EL (cell line): ENCODE measurements around the gene FRG1.
"Not testable (repeated sequence)": the region's sequence is repeated elsewhere in the genome, so short reads cannot be mapped to it uniquely, and the experiment has no call there.

ENCODE experiments used
- DNase-seq: peaks from one replicate; pipeline ENCODE4 v3.0.0-alpha.2; 2016

The FRG1 gene

DNA sequence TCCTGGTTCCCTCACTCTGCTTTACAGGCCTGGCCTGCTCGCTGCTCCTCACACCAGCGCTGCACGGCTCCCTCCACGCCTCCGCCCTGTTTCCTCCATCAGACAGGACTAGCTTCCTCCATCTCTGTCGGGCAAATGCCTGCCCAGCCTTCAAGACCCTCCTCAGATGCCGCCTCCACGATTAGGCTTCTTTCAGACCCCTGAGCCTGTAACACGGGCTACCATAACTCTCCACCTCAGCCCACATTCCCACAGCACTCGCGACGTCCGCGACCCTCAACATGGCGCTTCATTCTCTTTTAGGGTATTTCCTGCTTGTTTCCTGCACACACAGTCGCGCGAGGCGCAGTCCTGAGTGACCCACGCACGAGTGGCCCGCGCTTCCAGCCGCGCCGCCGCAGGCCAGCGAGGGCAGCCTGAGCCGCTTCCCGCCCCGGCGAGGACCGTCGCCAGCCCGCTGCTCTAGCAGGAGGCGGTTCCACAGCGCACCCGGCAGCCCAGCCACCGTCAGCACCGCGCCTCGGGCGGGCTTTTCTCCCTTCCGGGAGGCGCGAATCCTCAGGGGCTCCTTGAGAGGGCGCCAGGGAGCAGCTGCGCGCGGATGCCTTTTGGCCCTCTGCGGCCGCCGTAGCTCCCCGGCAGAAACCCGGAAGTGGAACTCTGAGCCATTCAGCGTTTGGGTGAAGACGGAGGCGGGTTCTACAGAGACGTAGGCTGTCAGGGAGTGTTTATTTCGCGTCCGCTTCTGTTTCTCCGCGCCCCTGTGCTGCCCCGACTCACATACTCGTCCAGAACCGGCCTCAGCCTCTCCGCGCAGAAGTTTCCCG, at the start of gene FRG1:
TSS of gene FRG1 (plus strand) at position 695 of the 827 bp plus-strand sequence. CDS start 138 bp downstream, outside the sequence.
- DNase-seq: peak; percentile 90

DNA sequence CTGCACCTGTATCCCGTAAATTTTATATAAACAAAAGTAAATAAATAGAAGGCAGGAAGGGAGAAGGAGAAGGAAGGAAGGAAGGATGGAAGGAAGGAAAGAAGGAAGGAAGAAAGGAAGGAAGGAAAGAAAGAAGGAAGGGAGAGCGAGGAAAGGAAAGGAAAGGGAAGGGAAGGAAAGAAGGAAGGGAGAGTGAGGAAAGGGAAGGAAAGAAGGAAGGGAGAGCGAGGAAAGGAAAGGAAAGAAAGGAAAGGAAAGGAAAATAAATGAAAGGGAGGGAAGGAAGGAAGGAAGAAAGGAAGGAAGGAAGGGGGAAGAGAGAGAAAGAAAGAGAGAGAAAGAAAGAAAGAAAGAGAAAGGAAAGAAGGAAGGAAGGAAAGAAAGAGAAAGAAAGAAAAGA, 43.0 kb upstream of the FRG1 start:
- DNase-seq: no peak

DNA sequence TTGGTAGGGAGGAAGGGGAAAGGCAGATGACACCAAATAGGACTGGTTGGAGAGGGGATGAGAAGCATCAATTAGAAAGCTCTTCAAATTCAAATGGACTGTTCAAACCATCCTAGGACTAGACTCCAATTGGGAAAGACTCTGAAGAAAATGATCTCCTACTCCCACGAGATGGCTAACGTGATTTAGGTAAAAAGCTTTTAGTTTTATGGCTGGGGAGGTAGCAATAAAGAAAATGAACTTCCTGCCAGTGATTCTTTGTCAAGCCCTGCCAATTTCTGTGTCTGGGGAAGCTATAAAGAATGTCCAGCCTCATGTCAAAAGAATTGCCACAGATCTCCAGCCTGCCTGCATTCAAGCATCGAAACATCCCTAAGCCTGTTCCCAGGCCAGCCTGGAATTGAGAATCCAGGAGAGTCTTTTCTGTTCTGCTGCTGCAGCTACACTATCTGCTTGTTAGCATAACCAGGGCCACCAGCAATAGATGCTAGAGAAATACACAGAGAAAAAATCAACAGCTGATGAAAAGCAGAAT, 41.1 kb upstream of the FRG1 start:
- not testable (repeated sequence) for DNase-seq

DNA sequence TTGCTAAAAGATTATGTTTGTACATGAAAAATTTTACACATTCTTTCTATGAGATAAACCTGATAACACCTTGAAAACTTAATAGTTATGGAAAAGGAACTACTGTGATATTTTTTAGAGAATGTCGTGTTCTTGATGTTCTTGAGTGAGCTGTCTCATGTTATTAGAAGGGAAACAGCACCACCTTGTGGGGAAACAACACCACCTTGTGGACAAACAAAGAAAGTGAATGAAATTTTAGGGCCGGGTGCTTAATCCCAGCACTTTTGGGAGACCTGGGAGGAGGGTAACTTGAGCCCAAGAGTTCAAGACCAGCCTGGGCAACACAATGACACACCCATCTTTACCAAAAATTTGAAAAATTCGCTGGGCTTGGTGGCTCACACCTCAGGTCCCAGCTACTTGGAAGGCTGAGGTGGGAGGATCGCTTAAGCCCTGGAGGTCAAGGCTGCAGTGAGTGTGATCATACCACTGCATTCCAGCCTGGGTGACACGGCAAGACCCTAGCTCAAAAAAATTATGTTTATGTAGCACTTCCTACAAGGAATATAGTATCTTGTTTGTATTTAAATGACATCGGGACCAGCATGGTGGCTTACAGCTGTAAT, 36.1 kb upstream of the FRG1 start:
- peak; percentile 64 for DNase-seq

DNA sequence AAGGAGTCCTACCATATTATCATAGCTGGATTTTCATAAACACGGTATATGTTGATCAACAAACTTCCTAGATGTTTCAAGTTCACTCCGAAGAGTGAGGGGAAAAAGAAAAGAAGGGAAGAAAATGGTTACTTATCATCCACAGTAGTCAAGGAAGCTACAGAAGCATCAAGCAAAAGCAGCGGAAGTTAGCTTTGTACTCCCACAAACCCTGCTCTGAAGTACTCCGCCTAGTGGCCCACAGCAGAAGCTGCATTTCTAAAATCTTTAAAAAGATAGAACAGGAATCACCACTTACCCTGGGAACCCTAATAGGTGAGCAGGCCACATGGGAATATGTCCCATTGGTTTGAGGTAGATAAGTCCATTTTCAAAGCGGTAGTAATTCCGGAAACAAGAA, 28.5 kb upstream of the FRG1 start:
- no peak for DNase-seq

DNA sequence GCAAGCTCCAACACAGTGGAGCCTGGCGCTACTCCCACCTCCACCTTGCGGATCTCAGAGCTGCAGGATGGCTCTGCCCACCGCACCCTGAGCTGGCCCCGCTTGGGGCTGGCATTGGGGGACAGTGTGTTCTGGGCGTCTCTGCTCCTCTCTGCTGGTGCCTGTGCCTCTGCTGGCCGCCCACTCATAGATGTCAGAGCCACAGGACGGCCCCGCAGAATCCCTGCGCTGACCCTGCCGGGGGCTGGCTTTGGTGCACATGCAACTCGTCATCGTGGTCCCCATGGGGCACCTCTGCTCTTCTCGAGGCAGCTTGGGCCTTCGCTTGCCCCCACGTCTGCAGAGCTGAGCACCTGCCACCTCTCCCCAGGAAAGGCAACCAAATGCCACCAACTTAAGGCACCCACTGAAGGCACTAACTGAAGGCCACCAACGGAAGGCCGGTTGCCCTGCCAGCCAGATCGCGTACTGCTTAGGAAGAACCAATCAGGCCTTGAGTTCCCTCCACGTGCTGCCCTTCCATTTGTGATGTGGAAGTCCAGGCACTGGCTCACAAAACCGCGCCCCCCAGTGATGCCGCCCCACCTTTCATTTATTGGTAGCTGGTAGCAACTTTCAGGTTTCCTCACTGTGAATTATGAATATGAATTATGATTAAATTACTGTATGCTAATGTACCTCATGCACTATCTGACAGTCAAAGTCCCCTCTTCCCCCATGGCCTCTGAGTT, 23.3 kb upstream of the FRG1 start:
- no peak for DNase-seq

DNA sequence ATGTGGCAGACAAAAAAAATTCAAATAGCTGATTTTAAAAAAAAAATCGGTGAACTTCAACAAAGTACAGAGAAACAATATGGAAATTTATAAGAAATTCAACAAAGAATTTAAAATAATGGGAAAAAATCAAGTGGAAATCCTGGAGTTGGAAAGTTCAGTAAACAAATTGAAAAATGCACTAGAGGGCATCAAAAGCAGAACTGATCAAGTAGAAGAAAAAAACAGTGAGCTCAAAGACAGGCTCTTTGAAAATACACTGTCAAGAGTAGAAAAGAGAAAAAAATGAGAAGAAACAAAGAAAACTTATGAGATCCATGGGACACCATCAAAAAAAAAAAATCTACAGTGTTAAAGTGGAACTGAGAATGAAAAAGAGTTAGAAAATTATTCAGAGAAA, 19.6 kb upstream of the FRG1 start:
- DNase-seq: no peak

DNA sequence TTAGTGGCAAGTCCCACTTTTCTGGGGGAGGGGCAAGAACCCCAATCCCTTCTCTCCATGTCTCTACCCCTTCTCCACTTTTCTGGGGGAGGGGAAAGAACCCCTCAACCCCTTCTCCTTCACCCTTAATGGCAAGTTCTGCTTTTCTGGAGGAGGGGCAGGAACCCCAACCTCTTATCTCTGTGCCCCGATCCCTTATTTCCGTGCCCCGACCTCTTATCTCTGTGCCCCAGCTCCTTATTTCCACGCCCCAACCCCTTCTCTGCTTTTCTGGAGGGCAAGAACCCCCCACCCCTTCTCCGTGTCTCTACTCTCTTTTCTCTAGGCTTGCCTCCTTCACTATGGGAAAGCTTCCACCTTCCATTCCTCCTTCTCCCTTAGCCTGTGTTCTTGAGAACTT, 13.9 kb upstream of the FRG1 start:
- DNase-seq: not testable (repeated sequence)

DNA sequence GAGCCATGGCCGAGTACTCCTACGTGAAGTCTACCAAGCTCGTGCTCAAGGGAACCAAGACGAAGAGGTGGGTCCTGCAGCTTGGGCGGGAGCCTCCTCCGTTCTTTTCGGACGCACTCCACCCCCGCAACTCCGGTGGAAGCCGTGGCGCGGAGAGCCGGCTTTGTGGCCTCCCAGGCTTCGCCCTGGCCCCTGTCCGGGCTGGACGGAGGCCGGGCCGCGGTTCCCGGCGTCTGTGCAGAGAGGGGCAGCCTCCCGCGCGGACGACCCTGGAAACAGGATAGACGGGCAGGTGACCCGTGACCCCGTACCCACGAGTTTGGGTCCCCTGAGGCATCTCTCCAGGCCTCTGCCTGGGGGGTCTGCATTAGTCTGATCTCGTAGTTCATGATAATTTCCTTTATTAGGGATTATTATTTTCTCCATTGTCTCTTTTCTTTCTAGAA, 356 bp downstream of the FRG1 start:
- no peak for DNase-seq

DNA sequence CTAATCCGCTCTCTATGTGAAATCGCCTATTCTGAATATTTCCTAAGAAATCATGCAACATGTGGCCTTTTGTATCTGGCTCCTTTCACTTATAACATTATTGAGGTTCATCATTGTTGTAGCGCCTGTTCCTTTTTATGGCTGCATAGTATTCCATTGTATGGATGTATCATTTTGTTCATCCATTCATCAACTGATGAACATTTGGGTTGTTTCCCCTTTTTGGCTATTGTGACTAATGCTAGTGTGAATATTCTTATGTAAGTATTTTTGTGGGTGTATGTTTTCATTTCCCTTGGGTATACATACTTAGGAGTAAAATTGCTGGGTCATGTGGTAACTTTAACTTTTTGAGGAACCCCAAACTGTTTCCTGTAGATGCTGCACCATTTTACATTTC, 1.7 kb downstream of the FRG1 start:
- not testable (repeated sequence) for DNase-seq

DNA sequence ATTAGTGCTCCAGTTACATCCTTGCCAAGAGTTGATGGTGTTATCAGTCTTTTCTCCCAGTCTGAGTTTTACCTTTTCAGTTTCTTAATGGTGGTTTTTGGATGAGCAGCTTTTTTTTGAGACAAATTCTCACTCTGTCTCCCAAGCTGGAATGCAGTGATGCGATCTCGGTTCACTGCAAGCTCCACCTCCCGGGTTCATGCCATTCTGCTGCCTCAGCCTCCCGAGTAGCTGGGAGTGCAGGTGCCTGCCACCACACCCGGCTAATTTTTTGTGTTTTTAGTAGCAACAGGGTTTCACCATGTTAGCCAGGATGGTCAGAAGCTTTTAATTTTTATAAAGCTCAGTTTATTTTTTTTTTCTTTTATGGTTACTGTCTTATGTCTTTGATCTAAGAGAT, 3.4 kb downstream of the FRG1 start:
- DNase-seq: peak; percentile 4

DNA sequence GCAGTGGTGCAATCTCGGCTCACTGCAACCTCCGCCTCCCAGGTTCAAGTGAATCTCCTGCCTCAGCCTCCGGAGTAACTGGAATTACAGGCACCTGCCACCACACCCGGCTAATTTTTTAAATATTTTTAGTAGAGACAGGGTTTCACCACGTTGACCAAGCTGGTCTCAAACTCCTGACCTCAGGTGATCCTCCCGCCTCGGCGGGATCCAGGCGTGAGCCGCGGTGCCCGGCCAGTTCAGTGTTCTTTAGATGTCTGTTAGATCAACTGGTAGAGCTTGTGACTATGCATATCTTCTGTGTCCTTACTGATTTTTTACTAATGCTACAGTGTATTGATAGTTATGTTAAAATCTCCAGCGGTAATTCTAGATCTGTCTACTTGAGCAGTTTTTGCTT, 6.2 kb downstream of the FRG1 start:
- not testable (repeated sequence) for DNase-seq

DNA sequence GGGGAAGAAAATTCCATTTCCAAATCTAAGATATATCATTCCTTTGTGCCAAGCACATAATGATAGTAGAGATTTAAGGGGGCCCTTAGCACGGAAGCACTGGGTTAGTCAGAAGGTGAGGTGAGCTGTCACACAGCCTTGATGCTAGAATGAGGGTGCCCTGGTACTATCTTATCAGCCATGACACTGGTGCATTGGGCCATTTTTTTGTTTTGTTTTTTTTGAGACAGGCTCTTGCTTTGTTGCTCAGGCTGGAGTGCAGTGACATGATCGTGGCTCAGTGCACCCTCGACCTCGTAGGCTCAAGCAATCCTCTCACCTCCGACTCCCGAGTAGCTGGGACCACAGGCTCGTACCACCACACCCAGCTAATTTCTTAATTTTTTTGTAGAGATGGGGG, 7.8 kb downstream of the FRG1 start:
- not testable (repeated sequence) for DNase-seq

DNA sequence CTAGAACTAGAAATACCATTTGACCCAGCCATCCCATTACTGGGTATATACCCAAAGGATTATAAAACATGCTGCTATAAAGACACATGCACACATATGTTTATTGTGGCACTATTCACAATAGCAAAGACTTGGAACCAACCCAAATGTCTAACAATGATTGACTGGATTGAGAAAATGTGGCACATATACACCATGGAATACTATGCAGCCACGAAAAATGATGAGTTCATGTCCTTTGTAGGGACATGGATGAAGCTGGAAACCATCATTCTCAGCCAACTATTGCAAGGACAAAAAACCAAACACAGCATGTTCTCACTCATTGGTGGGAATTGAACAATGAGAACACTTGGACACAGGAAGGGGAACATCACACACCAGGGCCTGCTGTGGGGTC, 28.6 kb downstream of the FRG1 start:
- not testable (repeated sequence) for DNase-seq

DNA sequence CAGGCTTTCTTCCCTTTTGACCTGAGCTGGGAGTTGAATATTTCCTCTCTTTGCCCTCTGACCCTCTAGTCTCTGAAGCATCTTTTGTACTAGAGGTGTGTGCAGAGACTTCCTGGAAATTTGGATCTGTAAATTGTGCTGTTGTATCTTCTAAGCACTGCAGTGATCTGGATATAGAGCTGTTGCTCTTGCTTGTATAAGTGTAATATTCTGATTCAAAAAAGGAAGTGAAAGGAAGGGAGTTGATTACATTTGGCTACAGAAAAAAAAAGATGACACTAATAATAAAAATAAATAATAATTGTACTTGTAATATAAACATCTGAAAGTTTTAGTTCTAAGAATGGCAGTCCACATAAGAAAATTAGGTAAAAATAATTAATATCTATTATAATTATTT, 33.0 kb downstream of the FRG1 start:
- DNase-seq: no peak

DNA sequence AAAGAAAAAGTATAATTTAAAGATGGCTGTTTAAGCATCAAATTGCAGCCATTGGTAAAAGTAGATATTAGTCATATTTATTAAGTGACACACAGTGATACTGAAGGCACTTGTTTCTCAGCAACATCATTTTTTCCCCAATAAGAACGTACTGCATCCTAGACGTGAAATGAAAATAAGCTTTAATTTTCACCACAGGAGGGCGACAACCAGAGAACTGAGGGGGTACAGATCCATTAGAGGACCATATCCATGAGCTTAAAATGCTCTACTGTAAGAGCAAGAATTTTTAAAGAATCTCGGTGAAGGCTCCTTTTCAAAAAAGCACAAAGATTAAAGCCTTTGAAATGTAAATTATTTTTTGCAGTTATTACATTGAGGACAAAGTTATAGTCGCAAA, 33.4 kb downstream of the FRG1 start:
- peak; percentile 8 for DNase-seq

DNA sequence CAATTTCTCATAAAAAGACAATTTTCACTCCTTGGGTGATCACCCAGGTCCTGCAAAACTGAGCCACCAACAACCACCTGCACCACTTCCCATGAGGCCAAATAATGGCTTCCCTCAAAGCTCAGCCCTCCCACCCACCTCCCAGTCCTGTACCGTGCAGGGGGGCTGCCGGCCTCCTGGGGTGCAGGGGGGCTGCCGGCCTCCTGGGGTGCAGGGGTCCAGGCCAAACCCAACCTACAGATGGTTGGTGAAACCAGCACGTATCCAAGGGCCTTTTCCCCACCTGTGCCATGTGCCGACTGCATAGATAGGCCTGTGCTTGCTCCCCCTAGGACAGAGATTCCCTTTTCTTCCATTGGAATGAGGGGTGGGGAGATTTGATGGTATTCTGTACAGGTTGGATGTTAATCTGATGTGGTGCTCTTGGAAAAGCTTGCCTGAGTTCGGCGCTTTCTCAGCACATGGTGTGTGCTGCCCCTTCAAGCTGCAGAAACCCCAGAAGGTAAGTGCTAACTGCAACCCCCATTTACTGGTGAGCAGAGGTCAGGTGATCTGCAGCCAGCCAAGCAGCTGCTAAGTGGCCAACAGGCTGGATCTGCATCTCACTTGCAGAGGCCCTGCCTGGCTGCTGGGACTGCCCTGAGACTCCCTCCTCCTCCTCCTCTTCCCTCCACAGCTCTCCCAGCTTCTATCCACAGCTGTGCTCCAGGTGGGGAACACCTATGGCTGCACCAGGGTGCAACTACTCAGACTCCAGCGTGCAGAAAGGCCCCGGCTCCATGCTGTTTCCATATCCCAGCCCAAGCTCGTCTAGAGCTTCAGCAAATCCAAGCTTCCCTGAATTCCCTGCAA, 38.8 kb downstream of the FRG1 start:
- no peak for DNase-seq

DNA sequence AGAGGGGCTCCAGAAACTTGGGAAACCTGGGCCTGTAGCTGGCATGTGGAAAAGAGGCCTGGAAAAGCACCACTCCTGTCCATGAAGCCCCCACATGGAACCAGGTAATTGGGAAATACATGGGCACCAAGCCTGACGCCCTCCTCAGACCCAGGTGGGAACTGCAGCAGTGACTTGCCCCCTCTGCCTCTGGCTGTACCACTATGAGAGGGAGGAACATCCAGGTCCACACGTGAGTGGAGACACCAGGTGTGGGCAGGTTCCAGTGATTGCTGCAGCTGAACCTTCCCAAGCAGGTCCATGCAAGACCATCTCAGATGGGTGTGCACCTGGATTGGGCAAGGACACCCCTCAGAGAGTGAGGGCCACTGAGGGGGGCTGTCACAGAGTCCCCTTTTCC, 39.6 kb downstream of the FRG1 start:
- DNase-seq: not testable (repeated sequence)

DNA sequence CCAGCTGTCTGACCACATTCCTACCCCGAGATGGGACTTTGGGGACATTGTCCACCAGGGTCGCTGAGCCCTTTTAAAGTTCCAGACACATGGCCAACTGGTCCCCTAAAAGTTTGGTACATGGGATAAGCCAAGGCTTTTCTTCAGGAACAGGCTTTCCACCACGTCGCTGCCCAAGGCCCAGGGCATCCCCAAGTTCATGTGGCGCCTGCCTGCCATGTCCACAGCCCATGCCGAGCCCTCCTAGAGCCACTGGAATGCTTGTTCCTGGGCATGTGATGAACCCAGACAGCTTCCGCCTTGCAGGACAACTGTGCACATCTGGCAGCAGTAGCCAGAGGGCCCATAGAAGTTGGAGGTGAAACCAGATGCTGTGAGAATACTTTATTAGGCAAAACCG, 41.3 kb downstream of the FRG1 start:
- no peak for DNase-seq

DNA sequence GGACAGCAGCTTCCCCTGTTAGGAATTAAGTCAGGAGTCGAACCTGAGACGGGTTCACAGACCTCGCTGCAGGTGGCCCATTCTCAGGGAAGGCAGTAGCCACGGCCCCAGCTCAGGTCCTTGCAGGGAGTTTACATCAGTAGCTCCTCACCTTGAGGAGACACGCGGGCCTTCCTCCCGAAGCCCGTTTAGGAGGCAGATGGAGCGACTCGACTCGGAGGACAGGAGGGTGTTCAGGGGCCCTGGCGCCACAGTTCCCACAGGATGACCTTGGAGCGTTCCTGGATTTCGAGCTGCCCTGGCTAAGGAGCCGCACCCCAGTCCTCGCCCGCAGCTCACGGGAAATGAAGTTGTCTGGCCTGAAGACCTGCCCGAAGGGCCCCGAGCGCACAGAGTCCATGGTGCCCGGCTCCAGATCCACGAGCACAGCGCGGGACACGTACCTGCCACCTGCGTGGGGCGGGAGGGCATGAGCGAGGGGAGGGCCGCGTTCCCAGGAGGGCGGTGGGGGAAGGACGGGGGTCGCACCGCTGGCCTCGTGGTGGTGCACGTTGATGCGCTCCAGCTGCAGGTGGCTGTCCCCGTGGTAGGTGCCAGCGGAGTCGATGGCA, 43.3 kb downstream of the FRG1 start:
- DNase-seq: not testable (repeated sequence)

DNA sequence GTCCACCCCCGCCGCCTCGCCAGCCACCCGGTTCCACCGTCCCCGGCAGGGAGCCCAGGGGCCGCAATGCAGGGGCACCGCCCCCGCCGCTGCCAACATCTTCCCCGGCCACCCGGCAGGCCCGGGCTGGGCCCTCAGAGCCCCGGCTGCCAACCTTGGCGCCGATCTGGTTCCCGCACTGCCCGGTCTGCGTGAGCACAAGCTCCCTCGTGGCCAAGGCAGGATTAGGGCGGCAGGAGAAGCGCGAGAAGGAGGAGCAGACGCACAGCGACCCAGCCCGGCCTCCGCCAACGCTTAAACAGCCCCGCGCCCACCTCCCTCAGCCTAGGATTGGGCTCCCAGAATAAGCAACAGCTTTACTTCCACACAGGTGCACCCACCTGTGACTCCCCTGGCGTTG, 44.0 kb downstream of the FRG1 start:
- DNase-seq: not testable (repeated sequence)

DNA sequence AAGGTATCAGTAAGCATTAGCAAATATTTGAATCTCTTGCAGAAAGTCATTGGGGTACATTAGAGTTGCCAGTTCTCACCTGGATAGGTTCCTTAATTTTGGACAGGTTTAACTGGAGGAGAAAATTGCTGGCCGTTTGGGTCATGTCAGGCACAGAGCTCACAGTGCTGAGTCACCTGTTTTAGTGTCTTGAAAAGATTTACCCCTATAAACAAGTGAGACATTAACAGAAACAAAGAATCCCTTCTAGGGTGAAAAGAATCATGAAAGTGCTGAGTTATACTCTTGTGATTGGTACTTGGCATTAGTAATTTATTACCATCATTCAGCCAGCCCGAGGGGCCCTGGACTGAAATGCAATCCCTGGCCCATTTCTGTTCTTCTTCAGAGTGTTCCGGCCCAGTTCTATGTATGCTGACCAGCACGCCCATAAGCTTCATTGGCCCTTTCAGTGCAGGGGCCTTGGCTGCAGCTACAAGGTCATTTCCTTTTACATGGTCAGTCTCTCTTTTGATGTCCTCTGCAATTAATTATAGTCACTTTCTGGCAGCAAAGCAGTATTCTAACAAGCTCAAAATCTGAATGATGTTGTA, 45.1 kb downstream of the FRG1 start:
- DNase-seq: not testable (repeated sequence)
